ENCODE data around the gene SDK1. TPM values are rescaled to one million over a fixed set of nuclear protein-coding genes. Genes with fewer than 3 reads are reported as not detected.

The SDK1 gene
- total RNA-seq, 4 donors from 2014 or later = 2.5 to 12.9 (median 6.1) TPM

DNA sequence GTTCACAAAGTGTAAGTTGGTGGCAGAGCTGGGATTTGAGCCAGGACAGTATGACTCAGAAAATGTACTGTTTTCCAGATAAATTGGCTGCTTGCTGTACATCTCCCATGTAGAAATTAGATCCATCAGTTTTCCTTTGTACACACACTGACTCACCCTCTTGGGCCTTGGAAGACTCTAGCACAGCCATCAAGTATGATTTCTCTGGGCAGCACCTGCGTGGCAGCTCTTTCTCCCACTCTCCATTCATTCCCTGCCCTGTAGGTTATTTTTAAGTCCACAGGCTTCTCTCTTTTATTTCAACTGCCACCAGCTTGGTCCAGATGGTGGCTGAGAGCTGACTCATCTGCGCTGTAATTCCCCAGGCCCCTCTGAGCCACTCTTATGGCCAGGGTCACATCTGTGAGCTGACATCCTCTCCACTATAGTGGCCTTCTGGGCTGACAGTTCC is 28.3 kb upstream of the SDK1 start:
- 63% methylated on average over 2 of the region's 2 CpGs for WGBS
- Histone ChIP-seq H3K4me3 (no peak overlapping the region), H3K27me3 (peaks cover 4% of the 10 kb centered on the region), H3K36me3 (no peaks in the 10 kb centered on the region), H3K4me1 (peaks cover 13% of the 10 kb centered on the region), H3K27ac (no peak overlapping the region), H3K9me3 (no peaks in the 10 kb centered on the region)
- no peak for DNase-seq (ENCODE audit: low spot score in 2 of 2)
- no peak for TF ChIP-seq POLR2A (IDR thresholded peaks at IDR 0.05)

DNA sequence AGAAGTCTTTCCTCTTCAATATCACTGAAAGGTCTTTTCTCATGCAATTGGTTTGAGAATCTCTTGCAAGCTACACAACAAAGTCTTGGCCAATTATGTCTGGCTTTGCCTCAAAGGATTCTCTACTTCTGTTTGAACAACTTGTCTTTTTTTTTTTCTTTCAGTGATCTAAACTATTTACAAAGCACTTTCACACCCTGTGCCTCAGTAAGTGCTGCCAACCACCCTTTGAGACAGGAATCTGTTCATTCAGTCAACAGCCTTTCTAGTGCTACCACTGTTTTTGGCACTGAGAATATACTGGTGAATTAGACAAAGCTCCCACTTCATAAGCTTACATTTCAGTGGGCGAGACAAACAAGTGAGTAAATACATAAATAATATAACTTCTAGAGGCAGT is 26.9 kb upstream of the SDK1 start:
- Histone ChIP-seq H3K4me1 (peaks cover 13% of the 10 kb centered on the region), H3K4me3 (no peak overlapping the region), H3K36me3 (no peaks in the 10 kb centered on the region), H3K27ac (no peak overlapping the region), H3K27me3 (no peaks in the 10 kb centered on the region), H3K9me3 (no peaks in the 10 kb centered on the region)
- TF ChIP-seq POLR2AphosphoS5 (IDR thresholded peaks at IDR 0.05) = no peak
- no peak for TF ChIP-seq POLR2A (IDR thresholded peaks at IDR 0.05)
- TF ChIP-seq, protein P1, sequence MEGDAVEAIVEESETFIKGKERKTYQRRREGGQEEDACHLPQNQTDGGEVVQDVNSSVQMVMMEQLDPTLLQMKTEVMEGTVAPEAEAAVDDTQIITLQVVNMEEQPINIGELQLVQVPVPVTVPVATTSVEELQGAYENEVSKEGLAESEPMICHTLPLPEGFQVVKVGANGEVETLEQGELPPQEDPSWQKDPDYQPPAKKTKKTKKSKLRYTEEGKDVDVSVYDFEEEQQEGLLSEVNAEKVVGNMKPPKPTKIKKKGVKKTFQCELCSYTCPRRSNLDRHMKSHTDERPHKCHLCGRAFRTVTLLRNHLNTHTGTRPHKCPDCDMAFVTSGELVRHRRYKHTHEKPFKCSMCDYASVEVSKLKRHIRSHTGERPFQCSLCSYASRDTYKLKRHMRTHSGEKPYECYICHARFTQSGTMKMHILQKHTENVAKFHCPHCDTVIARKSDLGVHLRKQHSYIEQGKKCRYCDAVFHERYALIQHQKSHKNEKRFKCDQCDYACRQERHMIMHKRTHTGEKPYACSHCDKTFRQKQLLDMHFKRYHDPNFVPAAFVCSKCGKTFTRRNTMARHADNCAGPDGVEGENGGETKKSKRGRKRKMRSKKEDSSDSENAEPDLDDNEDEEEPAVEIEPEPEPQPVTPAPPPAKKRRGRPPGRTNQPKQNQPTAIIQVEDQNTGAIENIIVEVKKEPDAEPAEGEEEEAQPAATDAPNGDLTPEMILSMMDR (IDR thresholded peaks at IDR 0.05) = no peak
- TF ChIP-seq EP300 (IDR thresholded peaks at IDR 0.05) = no peak
- no peak for DNase-seq (ENCODE audit: low spot score in 2 of 2)
- 81% methylated on average over 1 of the region's 1 CpG for WGBS

DNA sequence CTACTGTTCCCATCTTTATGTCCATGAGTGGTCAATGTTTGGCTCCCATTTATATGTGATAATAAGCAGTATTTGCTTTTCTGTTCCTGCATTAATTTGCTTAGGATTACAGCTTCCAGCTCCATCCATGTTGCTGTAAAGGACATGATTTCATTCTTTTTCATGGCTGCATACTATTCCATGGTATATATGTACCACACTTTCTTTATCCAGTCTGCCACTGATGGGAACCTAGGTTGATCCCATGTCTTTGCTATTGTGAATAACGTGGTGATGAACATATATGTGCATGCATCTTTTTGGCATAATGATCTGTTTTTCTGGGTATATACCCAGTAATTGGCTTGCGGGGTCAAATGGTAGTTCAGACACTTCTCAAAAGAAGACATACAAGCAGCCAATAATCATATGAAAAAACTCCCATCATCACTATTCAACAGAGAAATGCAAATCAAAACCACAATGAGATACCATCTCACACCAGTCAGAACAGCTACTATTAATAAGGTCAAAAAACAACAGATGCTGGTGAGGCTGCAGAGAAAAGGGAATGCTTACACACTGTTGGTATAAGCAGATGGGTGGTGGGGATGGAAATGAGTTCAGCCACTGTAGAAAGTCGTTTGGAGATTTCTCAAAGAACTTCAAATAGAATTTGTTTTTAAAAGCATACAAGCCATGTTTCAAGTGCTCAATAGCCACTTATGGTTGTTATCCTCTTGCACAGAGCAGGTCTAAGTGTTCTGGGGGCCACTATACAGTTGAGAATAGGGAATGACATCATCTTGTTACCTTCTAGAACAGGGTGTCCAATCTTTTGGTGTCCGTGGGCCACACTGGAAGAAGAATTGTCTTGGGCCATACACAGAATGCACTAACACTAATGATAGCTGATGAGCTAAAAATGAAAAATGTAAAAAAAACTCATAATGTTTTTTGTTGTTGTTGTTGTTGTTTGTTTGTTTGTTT is 23.2 kb upstream of the SDK1 start:
- Histone ChIP-seq H3K27me3 (no peaks in the 10 kb centered on the region), H3K4me1 (peaks cover 7% of the 10 kb centered on the region), H3K4me3 (no peak overlapping the region), H3K36me3 (no peaks in the 10 kb centered on the region), H3K27ac (no peak overlapping the region), H3K9me3 (no peaks in the 10 kb centered on the region)
- 62% methylated on average over 4 of the region's 4 CpGs for WGBS
- TF ChIP-seq EP300 (IDR thresholded peaks at IDR 0.05) (no peak), POLR2A (IDR thresholded peaks at IDR 0.05) (no peak), POLR2AphosphoS5 (IDR thresholded peaks at IDR 0.05) (no peak)
- TF ChIP-seq, protein P1 (IDR thresholded peaks at IDR 0.05) = no peak
- no peak for DNase-seq (ENCODE audit: low spot score in 2 of 2)

DNA sequence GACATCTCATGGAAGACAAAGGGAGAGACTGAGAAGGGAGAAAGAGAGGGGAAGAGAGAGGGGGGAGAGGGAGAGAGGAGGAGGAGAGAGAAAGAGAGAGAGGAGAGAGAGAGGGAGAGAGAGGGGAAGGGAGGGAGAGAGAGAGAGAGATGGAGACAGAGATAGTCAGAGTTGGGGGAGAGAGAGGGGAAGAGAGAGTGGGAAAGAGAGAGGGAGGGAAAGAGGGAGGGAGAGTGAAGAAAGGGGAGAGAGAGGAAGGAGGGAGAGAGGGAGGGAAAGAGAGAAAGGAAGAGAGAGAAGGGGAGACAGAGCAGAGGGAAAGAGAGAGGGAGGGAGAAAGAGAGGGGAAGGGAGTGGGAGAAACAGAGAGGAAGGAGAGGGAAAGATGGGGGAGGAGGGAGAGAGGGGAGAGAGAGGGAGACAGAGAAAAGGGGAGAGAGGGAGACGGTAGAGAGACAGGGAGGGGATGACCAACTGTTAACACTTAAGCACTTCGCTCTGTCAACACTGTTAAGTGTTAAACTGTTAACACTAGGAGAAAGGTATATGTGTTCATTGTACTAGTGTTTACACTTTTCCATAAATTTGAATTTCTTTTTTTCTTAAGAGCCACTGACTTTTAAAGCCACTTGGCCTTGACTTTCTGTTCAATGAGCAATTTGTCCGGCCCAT is 21.8 kb upstream of the SDK1 start:
- Histone ChIP-seq H3K36me3 (no peaks in the 10 kb centered on the region), H3K4me3 (no peak overlapping the region), H3K27me3 (no peaks in the 10 kb centered on the region), H3K27ac (no peak overlapping the region), H3K4me1 (no peaks in the 10 kb centered on the region), H3K9me3 (no peaks in the 10 kb centered on the region)
- TF ChIP-seq, protein P1 (IDR thresholded peaks at IDR 0.05) = no peak
- TF ChIP-seq EP300 (IDR thresholded peaks at IDR 0.05) = no peak
- no peak for TF ChIP-seq POLR2AphosphoS5 (IDR thresholded peaks at IDR 0.05)
- no peak for TF ChIP-seq POLR2A (IDR thresholded peaks at IDR 0.05)
- 88% methylated on average over 3 of the region's 3 CpGs for WGBS
- no peak for DNase-seq (ENCODE audit: low spot score in 2 of 2)

DNA sequence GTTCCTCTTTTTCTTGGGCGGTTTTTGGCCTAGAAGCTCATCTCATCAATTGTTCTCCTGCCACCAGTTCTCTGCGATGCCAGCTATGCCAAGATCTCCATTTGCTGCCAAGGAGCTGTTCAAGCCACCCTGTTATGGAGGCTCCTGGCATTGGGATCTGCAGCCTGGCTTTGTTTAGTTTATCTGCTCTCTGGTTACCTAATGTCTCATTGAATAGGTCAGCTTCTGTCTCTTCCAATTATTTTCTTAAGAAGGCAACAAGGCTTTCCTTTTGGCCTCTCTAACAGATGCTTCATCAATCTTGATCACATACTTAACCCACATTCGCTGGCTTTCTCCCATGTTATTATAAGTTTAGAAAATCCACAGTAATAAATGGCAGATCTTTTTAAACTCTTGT is 20.6 kb upstream of the SDK1 start:
- Histone ChIP-seq H3K27me3 (no peaks in the 10 kb centered on the region), H3K36me3 (no peaks in the 10 kb centered on the region), H3K9me3 (no peaks in the 10 kb centered on the region), H3K27ac (no peak overlapping the region), H3K4me3 (no peak overlapping the region), H3K4me1 (no peaks in the 10 kb centered on the region)
- TF ChIP-seq POLR2A (IDR thresholded peaks at IDR 0.05) = no peak
- no peak for TF ChIP-seq POLR2AphosphoS5 (IDR thresholded peaks at IDR 0.05)
- TF ChIP-seq EP300 (IDR thresholded peaks at IDR 0.05) = no peak
- TF ChIP-seq, protein P1 (IDR thresholded peaks at IDR 0.05) = no peak
- DNase-seq (ENCODE audit: low spot score in 2 of 2) = no peak
- WGBS = 60% methylated on average over 3 of the region's 3 CpGs
